Heart right ventricle (tissue), 16 donors: Measurements from ENCODE around the gene SLC35F1. TPM values are rescaled to one million over a fixed set of nuclear protein-coding genes. Genes with fewer than 3 reads are reported as not detected.

ENCODE experiments used
- ATAC-seq, 8 donors: fragments of 200-7000 bp; cut with Tn5 transposase; one replicate each; pipeline ENCODE4 v1.9.1; 2020; ENCODE audit warnings: mild to moderate bottlenecking in 8 of 8, moderate library complexity in 8 of 8, moderate number of reproducible peaks in 1 of 8
- DNase-seq, 2 donors: peaks; one replicate each; pipeline ENCODE4 v3.0.0-alpha.2; 2020
- H3K27ac ChIP-seq, 10 donors: fragments of 200-600 bp; sonication (generic) in 2 of 10; one replicate each; pipeline versions ENCODE4 v1.5.0 to v1.8.0; 2020 to 2022; ENCODE audit warnings: mild to moderate bottlenecking in 3 of 10
- H3K27me3 ChIP-seq, 7 donors: fragments of 200-600 bp; one replicate each; pipeline ENCODE4 v1.8.0; 2021 to 2022; ENCODE audit warnings: mild to moderate bottlenecking in 2 of 7
- H3K36me3 ChIP-seq, 9 donors: fragments of 200-600 bp; sonication (generic) in 1 of 9; one replicate each; pipeline versions ENCODE4 v1.5.0 to v1.8.0; 2020 to 2022; ENCODE audit warnings: mild to moderate bottlenecking in 2 of 9
- H3K4me1 ChIP-seq, 9 donors: fragments of 200-600 bp; sonication (generic) in 1 of 9; one replicate each; pipeline versions ENCODE4 v1.5.0 to v1.8.0; 2020 to 2022; ENCODE audit warnings: mild to moderate bottlenecking in 4 of 9
- H3K4me3 ChIP-seq, 10 donors: fragments of 200-600 bp; sonication (generic) in 2 of 10; one replicate each; pipeline versions ENCODE4 v1.5.0 to v1.8.0; 2020 to 2022; ENCODE audit warnings: mild to moderate bottlenecking in 7 of 10, moderate library complexity in 2 of 10
- H3K9me3 ChIP-seq, 11 donors: fragments of 200-600 bp in 10 of 11; sonication (generic) in 2 of 11; one replicate each; pipeline versions ENCODE4 v1.5.0 to v1.8.0; 2013 to 2022; ENCODE audit warnings: mild to moderate bottlenecking in 2 of 11, control low read depth in 1 of 11, moderate library complexity in 1 of 11
- WGBS, 2 donors: extraction: QIAGEN DNeasy Blood & Tissue Kit; methylation state at CpG; one replicate each; pipeline ENCODE4 v1.1.7; 2013; ENCODE audit warnings: inconsistent platforms in 1 of 2; 5-methylcytosine and 5-hydroxymethylcytosine counted together
- intact Hi-C, 10 donors: fragments of 100-400 bp; cut with DNase I; formaldehyde crosslinking; loops; one replicate each; pipeline versions ENCODE4 v1.11.1 to v1.14.2; 2022
- polyA plus RNA-seq, 2 donors: library from polyadenylated mRNA; stranded (reverse); fragments of 200-250 nt; gene quantifications; one replicate each; pipeline ENCODE4 v1.2.3, GENCODE V29; 2013
- total RNA-seq, 10 donors: library from RNA; stranded (reverse); fragmentation: NEBNext Ultra II Directional in 3 of 10; extraction: Animal tissue kit (Norgen Biotek cat#: 25700) in 3 of 10; gene quantifications; one replicate each; pipeline versions ENCODE4 v1.2.1 to v1.2.4, GENCODE V29; 2021 to 2023
- TF ChIP-seq, protein P1 (sequence below), 9 donors: fragments of 200-600 bp; sonication (generic) in 2 of 9; IDR thresholded peaks; one replicate each; pipeline versions ENCODE4 v1.5.0 to v1.8.0; 2021 to 2022; ENCODE audit warnings: antibody characterized with exemption in 9 of 9, mild to moderate bottlenecking in 5 of 9, moderate library complexity in 1 of 9
- donor health status: Arrhythmogenic right ventricular cardiomyopathy.
- donor health status: ischemic (EF 13 %, LVEDD 7.1; RV severe dilation, severe dysfunction).
- donor health status: healthy with polysubstance abuse.
- donor health status: DM: no; HTN: yes; CAD: no.
- donor health status: DM: no; HTN: no; CAD: no.
- donor health status: ischemic (EF 25% LVEDD 6.9; RV normal size, moderate dysfunction).
- donor health status: ischemic (EF 25% LVEDD 5.7; RV mildly dilated, moderate dysfunction).
- donor health status: healthy.
- donor health status: DM: yes; HTN: yes; CAD: no.
- donor health status: Ischemic cardiomyopathy.
- donor health status: ischemic (EF 35%, LVEDD 5.7; RV mildly dilated, moderate dysfunction).
- donor health status: nonischemic (EF 11% LVEDD 7.7; RV severe dilation, severe dysfunction).
- donor health status: DM: yes; HTN: yes; CAD: no.
- donor health status: PGD.
- donor health status: ischemic (EF 29% LVEDD 5.4; RV normal size, mild dysfunction).
- donor health status: nonischemic (EF 23%, LVEDD 6.1; RV moderate dilation, normal function).

SLC35F1 gene
- total and polyA plus RNA-seq, 12 donors: 0.75 to 17.7 (median 6.3) TPM

GRCh38 chr6:118240878-118241528 is 333.9 kb downstream of the SLC35F1 start:
- Histone ChIP-seq H3K36me3 (no peaks in the 10 kb centered on the region), H3K4me3 (no peak overlapping the region), H3K27me3 (peaks cover 0 to 3% (median 0%) of the 10 kb centered on the region in 7 donors), H3K9me3 (no peaks in the 10 kb centered on the region), H3K27ac (no peak overlapping the region), H3K4me1 (peaks cover 0 to 4% (median 0%) of the 10 kb centered on the region in 9 donors)
- DNase-seq (no peak), ATAC-seq (no peak)
- 93 to 97% methylated on average over 1 of the region's 1 CpG for WGBS, 2 donors
- TF ChIP-seq, protein P1, sequence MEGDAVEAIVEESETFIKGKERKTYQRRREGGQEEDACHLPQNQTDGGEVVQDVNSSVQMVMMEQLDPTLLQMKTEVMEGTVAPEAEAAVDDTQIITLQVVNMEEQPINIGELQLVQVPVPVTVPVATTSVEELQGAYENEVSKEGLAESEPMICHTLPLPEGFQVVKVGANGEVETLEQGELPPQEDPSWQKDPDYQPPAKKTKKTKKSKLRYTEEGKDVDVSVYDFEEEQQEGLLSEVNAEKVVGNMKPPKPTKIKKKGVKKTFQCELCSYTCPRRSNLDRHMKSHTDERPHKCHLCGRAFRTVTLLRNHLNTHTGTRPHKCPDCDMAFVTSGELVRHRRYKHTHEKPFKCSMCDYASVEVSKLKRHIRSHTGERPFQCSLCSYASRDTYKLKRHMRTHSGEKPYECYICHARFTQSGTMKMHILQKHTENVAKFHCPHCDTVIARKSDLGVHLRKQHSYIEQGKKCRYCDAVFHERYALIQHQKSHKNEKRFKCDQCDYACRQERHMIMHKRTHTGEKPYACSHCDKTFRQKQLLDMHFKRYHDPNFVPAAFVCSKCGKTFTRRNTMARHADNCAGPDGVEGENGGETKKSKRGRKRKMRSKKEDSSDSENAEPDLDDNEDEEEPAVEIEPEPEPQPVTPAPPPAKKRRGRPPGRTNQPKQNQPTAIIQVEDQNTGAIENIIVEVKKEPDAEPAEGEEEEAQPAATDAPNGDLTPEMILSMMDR (IDR thresholded peaks at IDR 0.05): no peak
- intact Hi-C loops: no loop called here

DNA sequence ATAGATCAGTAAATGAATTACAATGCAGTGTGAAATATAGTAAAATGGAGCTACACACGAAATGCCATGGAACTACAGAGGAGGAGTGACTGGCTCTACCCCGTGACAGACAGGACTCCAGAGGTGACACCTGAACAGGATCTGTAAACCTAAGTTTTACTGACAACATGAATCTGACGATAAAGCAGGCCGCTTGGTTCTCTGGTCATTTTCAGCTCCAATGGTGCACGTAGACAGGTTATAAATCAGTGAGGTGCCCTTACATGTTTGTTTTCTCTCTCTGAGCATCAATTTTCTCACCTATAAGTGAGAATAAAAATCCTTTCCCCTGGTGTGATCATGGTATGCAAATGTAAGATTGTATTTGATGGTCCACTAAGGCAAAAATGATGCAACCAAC is 339.3 kb downstream of the SLC35F1 start:
- no peak overlapping the region for H3K27ac ChIP-seq
- H3K36me3 ChIP-seq: no peaks in the 10 kb centered on the region
- 85 to 93% methylated on average over 5 of the region's 5 CpGs for WGBS, 2 donors
- peaks cover 0 to 4% (median 0%) of the 10 kb centered on the region in 9 donors for H3K4me1 ChIP-seq
- TF ChIP-seq, protein P1 (IDR thresholded peaks at IDR 0.05): no peak
- peaks cover 0 to 4% (median 0%) of the 10 kb centered on the region in 11 donors for H3K9me3 ChIP-seq
- no peak for DNase-seq
- intact Hi-C loops: loop anchor here in 1 of 10 donors (5.0 kb wide), 1 partner anchor 1986 kb away; no protein-coding TSS in a partner anchor
- peaks cover 0 to 3% (median 0%) of the 10 kb centered on the region in 7 donors for H3K27me3 ChIP-seq
- H3K4me3 ChIP-seq: no peak overlapping the region
- no peak for ATAC-seq

- intact Hi-C loops: loop anchor here in 1 of 10 donors (5.0 kb wide), 1 partner anchor 1984 kb away; no protein-coding TSS in a partner anchor
- TF ChIP-seq, protein P1 (IDR thresholded peaks at IDR 0.05): no peak
- 91 to 94% methylated on average over 1 of the region's 1 CpG for WGBS, 2 donors
- no peak for ATAC-seq
- Histone ChIP-seq H3K4me3 (no peak overlapping the region), H3K36me3 (no peaks in the 10 kb centered on the region), H3K27ac (no peak overlapping the region), H3K4me1 (no peaks in the 10 kb centered on the region), H3K9me3 (peaks cover 0 to 4% (median 0%) of the 10 kb centered on the region in 11 donors), H3K27me3 (peaks cover 0 to 3% (median 0%) of the 10 kb centered on the region in 7 donors)
- DNase-seq: no peak
Observed at GRCh38 chr6:118248171-118248570, 341.1 kb downstream of the SLC35F1 start.

GRCh38 chr6:118249680-118250079 is 342.6 kb downstream of the SLC35F1 start:
- WGBS, 2 donors: 45 to 49% methylated on average over 5 of the region's 5 CpGs
- Histone ChIP-seq H3K4me3 (no peak overlapping the region), H3K36me3 (no peaks in the 10 kb centered on the region), H3K4me1 (no peaks in the 10 kb centered on the region), H3K27me3 (peaks cover 0 to 3% (median 0%) of the 10 kb centered on the region in 7 donors), H3K27ac (no peak overlapping the region), H3K9me3 (peaks cover 0 to 4% (median 0%) of the 10 kb centered on the region in 11 donors)
- DNase-seq (no peak), ATAC-seq (no peak)
- TF ChIP-seq, protein P1 (IDR thresholded peaks at IDR 0.05): no peak
- intact Hi-C loops: loop anchor here in 1 of 10 donors (5.0 kb wide), 1 partner anchor 1983 kb away; no protein-coding TSS in a partner anchor
